GM19043 (cell line): ENCODE measurements around the gene OR8B4.
"Not testable (repeated sequence)": the region's sequence is repeated elsewhere in the genome, so short reads cannot be mapped to it uniquely, and the experiment has no call there.

ENCODE experiments used
- ATAC-seq: cut with Tn5 transposase; IDR thresholded peaks from one replicate; pipeline ENCODE4 v1.9.1; 2021; ENCODE audit warnings: low read depth; ENCODE audit not compliant: unreplicated experiment

The OR8B4 gene

GRCh38 chr11:124424384-124424921 lies at the start of gene OR8B4:
Gene OR8B4, minus strand, starts transcription at chr11:124424871. Its CDS starts 0 bp downstream, at chr11:124424871.
- ATAC-seq = no peak

GRCh38 chr11:124474079-124474478 lies 49.4 kb upstream of the OR8B4 start:
- no peak for ATAC-seq

- no peak for ATAC-seq
Measured at GRCh38 chr11:124473476-124473875, 48.8 kb upstream of the OR8B4 start.

- ATAC-seq = no peak
Measured at GRCh38 chr11:124470561-124471227, 46.0 kb upstream of the OR8B4 start.

- ATAC-seq = no peak
Measured at GRCh38 chr11:124467381-124467927, 42.8 kb upstream of the OR8B4 start.

- ATAC-seq = no peak
Measured at GRCh38 chr11:124465368-124465767, 40.7 kb upstream of the OR8B4 start.

GRCh38 chr11:124463990-124464389 lies 39.3 kb upstream of the OR8B4 start:
- ATAC-seq = no peak

- ATAC-seq = no peak
Measured at GRCh38 chr11:124463324-124463723, 38.7 kb upstream of the OR8B4 start.

- no peak for ATAC-seq
Measured at GRCh38 chr11:124460459-124460858, 35.8 kb upstream of the OR8B4 start.

- ATAC-seq = not testable (repeated sequence)
Measured at GRCh38 chr11:124459379-124459778, 34.7 kb upstream of the OR8B4 start.

GRCh38 chr11:124454552-124454951 lies 29.9 kb upstream of the OR8B4 start:
- no peak for ATAC-seq

- no peak for ATAC-seq
Measured at GRCh38 chr11:124446916-124447315, 22.2 kb upstream of the OR8B4 start.

GRCh38 chr11:124445646-124446150 lies 21.0 kb upstream of the OR8B4 start, which contains the start of gene OR8B8:
Gene OR8B8, minus strand, starts transcription at chr11:124445696. Its CDS starts 4,611 bp downstream, at chr11:124441085.
- no peak for ATAC-seq

GRCh38 chr11:124442847-124443246 lies 18.2 kb upstream of the OR8B4 start:
- no peak for ATAC-seq

- ATAC-seq = no peak
Measured at GRCh38 chr11:124442442-124442841, 17.8 kb upstream of the OR8B4 start.

GRCh38 chr11:124441519-124441918 lies 16.8 kb upstream of the OR8B4 start:
- ATAC-seq = no peak

GRCh38 chr11:124441081-124441480 lies 16.4 kb upstream of the OR8B4 start:
- no peak for ATAC-seq

- ATAC-seq = no peak
Measured at GRCh38 chr11:124440608-124441007, 15.9 kb upstream of the OR8B4 start.

GRCh38 chr11:124434699-124435098 lies 10.0 kb upstream of the OR8B4 start:
- no peak for ATAC-seq

- ATAC-seq = no peak
Measured at GRCh38 chr11:124429599-124429998, 4.9 kb upstream of the OR8B4 start.

GRCh38 chr11:124421043-124421442 lies 3.6 kb downstream of the OR8B4 start:
- no peak for ATAC-seq
